A549 (cell line): Measurements from ENCODE around the gene TCAP. TPM values are rescaled to one million over a fixed set of nuclear protein-coding genes. Genes with fewer than 3 reads are reported as not detected.

Experiments used
- ATAC-seq, 2 experiments: fragments of 200-7000 bp in 1 of 2; fragments of >200 bp in 1 of 2; cut with Nextera tagmentation in 1 of 2; cut with Tn5 transposase in 1 of 2; 3 replicates each; pipeline versions ENCODE4 v1.8.0 to v1.9.1; 2018 to 2020; ENCODE audit warnings: mild to moderate bottlenecking in 1 of 2, moderate library complexity in 1 of 2
- CTCF ChIA-PET: fragments of 300-600 bp; sonication (Branson Sonifier 250); formaldehyde crosslinking; extraction: SDS; loops from one replicate; lab custom pipeline; 2021; ENCODE audit warnings: antibody characterized with exemption, inconsistent platforms; lab: Yijun Ruan, JAX
- POLR2A ChIA-PET: fragments of 350-600 bp; formaldehyde crosslinking; extraction: SDS; loops from one replicate; lab custom pipeline; 2021; ENCODE audit warnings: antibody characterized with exemption, inconsistent platforms; lab: Yijun Ruan, JAX
- DNase-seq, 2 experiments: peaks; one replicate each; pipeline versions ENCODE4 v3.0.0 to v3.0.0-alpha.2; 2011 to 2016; ENCODE audit warnings: low read depth in 1 of 2, low spot score in 1 of 2
- FAIRE-seq: peaks from 2 replicates; lab custom pipeline; 2011; peaks lifted over from hg19 to GRCh38; lab: Jason Lieb, UNC
- H3K27ac ChIP-seq, 2 experiments: fragments of >200 bp; sonication (Bioruptor Twin); formaldehyde crosslinking; 3 replicates each; pipeline ENCODE4 v1.5.1; 2016 to 2017
- H3K4me1 ChIP-seq: fragments of >200 bp; sonication (Bioruptor Twin); formaldehyde crosslinking; 3 replicates; pipeline ENCODE4 v1.6.1; 2016
- H3K4me2 ChIP-seq: fragments of >200 bp; sonication (Bioruptor Twin); formaldehyde crosslinking; 3 replicates; pipeline ENCODE4 v1.6.1; 2016
- H3K4me3 ChIP-seq: fragments of >200 bp; sonication (Bioruptor Twin); formaldehyde crosslinking; 3 replicates; pipeline ENCODE4 v1.5.1; 2016
- H3K9me3 ChIP-seq: fragments of >200 bp; sonication (Bioruptor Twin); formaldehyde crosslinking; 3 replicates; pipeline ENCODE4 v1.6.1; 2016
- BHLHE40 ChIP-seq: IDR thresholded peaks from 2 replicates; pipeline ENCODE4 v1.6.1; 2012; ENCODE audit warnings: low read depth, low read length, inconsistent platforms
- CHD4 ChIP-seq: fragments of 200-600 bp; sonication (generic); IDR thresholded peaks from 2 replicates; pipeline ENCODE4 v1.6.1; 2016; ENCODE audit warnings: antibody characterized with exemption, mild to moderate bottlenecking, borderline replicate concordance
- ESRRA ChIP-seq: fragments of 150-350 bp; IDR thresholded peaks from 2 replicates; pipeline ENCODE4 v1.6.1; 2014; ENCODE audit warnings: mild to moderate bottlenecking, low read length, borderline replicate concordance
- FOSB ChIP-seq: fragments of 250-450 bp; sonication (Bioruptor Pico); IDR thresholded peaks from 2 replicates; pipeline ENCODE4 v1.5.0; 2020; ENCODE audit warnings: mild to moderate bottlenecking, moderate library complexity
- GATA3 ChIP-seq: IDR thresholded peaks from 2 replicates; pipeline ENCODE4 v1.6.1; 2012; ENCODE audit warnings: borderline replicate concordance
- HDAC2 ChIP-seq: fragments of 200-600 bp; sonication (generic); IDR thresholded peaks from 2 replicates; pipeline ENCODE4 v1.6.1; 2016
- HEYL ChIP-seq: fragments of 250-450 bp; sonication (Bioruptor Pico); IDR thresholded peaks from 2 replicates; pipeline ENCODE4 v1.8.0; 2021; ENCODE audit warnings: mild to moderate bottlenecking, moderate library complexity
- HOXB5 ChIP-seq: fragments of 250-450 bp; sonication (Bioruptor Pico); IDR thresholded peaks from 2 replicates; pipeline ENCODE4 v1.5.0; 2020; ENCODE audit warnings: mild to moderate bottlenecking, moderate library complexity
- MAFK ChIP-seq: fragments of 450-650 bp; IDR thresholded peaks from 2 replicates; pipeline ENCODE4 v1.6.1; 2014; ENCODE audit not compliant: partially characterized antibody
- MYC ChIP-seq: IDR thresholded peaks from 2 replicates; pipeline ENCODE4 v1.6.1; 2012; ENCODE audit warnings: mild to moderate bottlenecking, inconsistent platforms, low read length, improper control_type of control experiment, borderline replicate concordance
- POLR2A ChIP-seq: IDR thresholded peaks from 2 replicates; pipeline ENCODE4 v1.6.1; 2012; ENCODE audit warnings: mild to moderate bottlenecking, low read length
- RCOR1 ChIP-seq: fragments of 150-350 bp; IDR thresholded peaks from 2 replicates; pipeline ENCODE4 v1.6.1; 2014; ENCODE audit warnings: antibody characterized with exemption, low read length, low read depth
- RFX5 ChIP-seq: fragments of 450-650 bp; IDR thresholded peaks from 2 replicates; pipeline ENCODE4 v1.7.1; 2014; ENCODE audit warnings: antibody characterized with exemption, mild to moderate bottlenecking, moderate library complexity
- RNF2 ChIP-seq: fragments of 200-600 bp; sonication (generic); IDR thresholded peaks from 2 replicates; pipeline ENCODE4 v1.6.1; 2016; ENCODE audit warnings: low read depth, mild to moderate bottlenecking, antibody characterized with exemption, moderate library complexity, borderline replicate concordance
- TFCP2L1 ChIP-seq: fragments of 250-450 bp; sonication (Bioruptor Pico); IDR thresholded peaks from 2 replicates; pipeline ENCODE4 v1.5.0; 2021; ENCODE audit warnings: mild to moderate bottlenecking
- ZNF302 ChIP-seq: fragments of 250-450 bp; sonication (Bioruptor Pico); IDR thresholded peaks from 2 replicates; pipeline ENCODE4 v1.9.0; 2021; ENCODE audit warnings: inconsistent platforms, mild to moderate bottlenecking, moderate library complexity
- ZSCAN20 ChIP-seq: fragments of 250-450 bp; sonication (Bioruptor Pico); IDR thresholded peaks from 2 replicates; pipeline ENCODE4 v1.8.0; 2022; ENCODE audit warnings: mild to moderate bottlenecking, moderate library complexity
- whole genome bisulfite sequencing: methylation state at CpG from one replicate; pipeline ENCODE4 v1.1.6; 2017; ENCODE audit errors: missing lambda C conversion rate; 5-methylcytosine and 5-hydroxymethylcytosine counted together
- polyA plus RNA-seq, 4 experiments: library from polyadenylated mRNA; depleted of rRNA in 3 of 4; stranded (reverse); fragments of >200 nt; fragmentation: RNase III in 1 of 4; extraction: RNeasy Plus Mini Kit Qiagen cat#74134 plus additional on column Dnase treatment in 1 of 4; gene quantifications; 2 replicates in 3 of 4; 3 replicates in 1 of 4; pipeline ENCODE4 v1.2.3, GENCODE V29; 2011 to 2017
- TF ChIP-seq, protein P1 (sequence below): fragments of 150-350 bp; IDR thresholded peaks from 2 replicates; pipeline ENCODE4 v1.6.1; 2014; ENCODE audit warnings: low read depth, mild to moderate bottlenecking, low read length
- TF ChIP-seq, protein P2 (sequence below): fragments of 200-600 bp; sonication (generic); IDR thresholded peaks from 2 replicates; pipeline ENCODE4 v1.6.1; 2016; ENCODE audit warnings: antibody characterized with exemption, mild to moderate bottlenecking, moderate library complexity
- TF ChIP-seq, protein P3 (sequence below): IDR thresholded peaks from 2 replicates; pipeline ENCODE4 v1.6.1; 2012

TCAP gene
- polyA plus RNA-seq, 2 of the 4 experiments (the other 2 are of a cell fraction) = 0.41 to 1.2 TPM

DNA sequence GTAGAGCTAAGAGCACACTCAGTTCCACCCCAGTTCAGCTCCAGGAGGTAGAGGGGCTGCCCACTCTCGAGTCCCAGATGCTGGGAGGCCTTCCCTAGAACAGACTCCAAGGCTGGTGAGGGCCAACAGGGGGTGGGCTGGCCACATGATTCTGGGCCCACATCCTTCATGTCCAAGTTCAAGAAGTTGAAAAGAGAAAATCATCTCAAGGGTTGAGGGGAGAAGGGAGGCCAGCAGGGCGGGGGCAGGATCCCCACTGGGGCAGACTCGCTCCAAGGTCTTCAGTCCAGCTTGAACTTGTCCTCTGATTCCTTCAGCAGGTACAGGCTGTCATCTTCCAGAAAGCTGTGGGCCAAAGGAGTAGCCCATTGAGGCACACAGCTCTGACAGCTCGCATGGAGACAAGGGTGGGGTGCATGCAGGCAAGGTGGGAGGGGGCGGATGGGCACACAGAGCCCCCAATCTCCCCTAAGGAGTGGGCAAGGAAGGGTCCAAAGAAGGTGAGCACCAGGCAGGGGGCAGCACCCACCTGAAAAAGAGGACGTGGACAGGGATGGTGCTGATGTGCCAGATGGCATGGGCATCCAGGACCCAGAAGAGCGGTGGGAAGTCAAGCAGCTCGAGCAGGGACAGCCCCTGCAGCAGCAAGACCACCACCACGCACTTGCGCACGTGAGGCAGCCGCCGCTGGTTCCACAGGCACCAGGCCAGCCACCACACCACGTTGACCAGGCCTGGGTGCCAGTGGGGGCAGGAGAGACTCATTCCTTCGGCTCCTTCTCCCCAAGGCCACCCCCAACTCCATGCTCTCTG, 7.6 kb downstream of the TCAP start:
- ChIA-PET POLR2A (interaction anchor here (1.0 to 1.3 kb wide), 2 partner anchors 15 kb away, joined by 3 read pairs; partner anchors contain the start of gene PGAP3), CTCF (interaction anchor here (0.6 to 50.7 kb wide), 11 partner anchors 11 to 125 kb away, joined by 3 to 1391 read pairs (median 8); partner anchors contain the start of genes ERBB2, MIEN1, PGAP3 and PPP1R1B)
- FAIRE-seq (no peak), ATAC-seq (peak in 1 of 2 experiments; percentile 2; a peak in 2 of 6 replicates)
- Histone ChIP-seq H3K9me3 (no peaks in the 10 kb centered on the region), H3K4me2 (no peak overlapping the region)
- 70% methylated on average over 13 of the region's 15 CpGs for WGBS
- TF ChIP-seq ZSCAN20 (no peak), FOSB (CRISPR knock-in tag) (no peak), MYC (no peak), RCOR1 (no peak), GATA3 (no peak)
- TF ChIP-seq, all 56 proteins: peak for 0
- no peak for DNase-seq
- Histone ChIP-seq H3K27ac (no peak overlapping the region), H3K4me3 (no peak overlapping the region), H3K4me1 (peaks cover 20% of the 10 kb centered on the region; the same call in 2 of the 3 replicates)

DNA sequence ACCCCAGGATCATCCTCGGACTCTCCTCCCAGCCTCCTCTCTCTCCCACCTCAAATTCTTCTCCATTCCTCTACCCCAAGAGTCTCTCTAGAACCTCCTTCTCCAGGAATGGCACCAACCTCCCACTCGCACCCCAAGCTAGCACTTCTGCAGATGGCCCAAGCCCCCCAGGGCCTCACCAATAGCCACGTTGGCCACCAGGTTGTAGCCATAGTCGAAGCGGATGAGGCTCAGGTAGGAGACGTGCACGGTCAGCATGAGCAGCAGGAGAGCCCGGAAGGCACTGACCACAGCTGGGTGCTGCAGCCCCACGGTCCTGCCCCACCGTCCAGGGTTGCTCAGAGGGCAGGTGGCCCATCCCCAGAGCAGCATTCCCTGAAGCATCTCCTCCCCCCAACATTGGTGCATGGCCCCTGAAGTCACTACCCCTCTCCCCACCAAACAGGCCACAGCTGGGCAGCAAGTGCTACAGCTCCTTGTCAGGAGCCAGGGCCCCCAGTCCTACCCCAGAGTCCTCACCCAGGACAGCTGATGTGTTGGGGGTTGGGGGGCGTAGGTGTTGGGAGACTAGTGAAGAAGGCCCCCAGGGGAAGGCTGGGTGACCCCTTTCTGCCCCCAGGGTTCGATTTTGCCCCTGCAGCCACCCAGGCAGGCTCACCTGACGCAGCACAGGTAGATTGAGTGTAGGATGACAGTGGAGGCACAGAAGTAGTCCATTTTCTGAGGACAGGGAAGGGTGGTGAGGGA, 8.4 kb downstream of the TCAP start:
- ChIA-PET CTCF (interaction anchor here (1.5 to 50.7 kb wide), 7 partner anchors 12 to 126 kb away, joined by 3 to 1391 read pairs (median 24); partner anchors contain the start of genes ERBB2, MIEN1, PGAP3 and PPP1R1B), POLR2A (interaction anchor here (1.3 kb wide), 1 partner anchor 15 kb away, joined by 3 read pairs; the partner anchor contains the start of gene PGAP3)
- peaks cover 20% of the 10 kb centered on the region; the same call in 2 of the 3 replicates for H3K4me1 ChIP-seq
- FAIRE-seq (no peak), ATAC-seq (no peak)
- no peak overlapping the region for H3K27ac ChIP-seq
- no peaks in the 10 kb centered on the region for H3K9me3 ChIP-seq
- TF ChIP-seq TFCP2L1 (CRISPR knock-in tag) (no peak), BHLHE40 (no peak), RFX5 (no peak), ESRRA (no peak), MAFK (peak; percentile 24)
- TF ChIP-seq, protein P1, sequence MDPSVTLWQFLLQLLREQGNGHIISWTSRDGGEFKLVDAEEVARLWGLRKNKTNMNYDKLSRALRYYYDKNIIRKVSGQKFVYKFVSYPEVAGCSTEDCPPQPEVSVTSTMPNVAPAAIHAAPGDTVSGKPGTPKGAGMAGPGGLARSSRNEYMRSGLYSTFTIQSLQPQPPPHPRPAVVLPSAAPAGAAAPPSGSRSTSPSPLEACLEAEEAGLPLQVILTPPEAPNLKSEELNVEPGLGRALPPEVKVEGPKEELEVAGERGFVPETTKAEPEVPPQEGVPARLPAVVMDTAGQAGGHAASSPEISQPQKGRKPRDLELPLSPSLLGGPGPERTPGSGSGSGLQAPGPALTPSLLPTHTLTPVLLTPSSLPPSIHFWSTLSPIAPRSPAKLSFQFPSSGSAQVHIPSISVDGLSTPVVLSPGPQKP = no peak
- TF ChIP-seq, protein P2, sequence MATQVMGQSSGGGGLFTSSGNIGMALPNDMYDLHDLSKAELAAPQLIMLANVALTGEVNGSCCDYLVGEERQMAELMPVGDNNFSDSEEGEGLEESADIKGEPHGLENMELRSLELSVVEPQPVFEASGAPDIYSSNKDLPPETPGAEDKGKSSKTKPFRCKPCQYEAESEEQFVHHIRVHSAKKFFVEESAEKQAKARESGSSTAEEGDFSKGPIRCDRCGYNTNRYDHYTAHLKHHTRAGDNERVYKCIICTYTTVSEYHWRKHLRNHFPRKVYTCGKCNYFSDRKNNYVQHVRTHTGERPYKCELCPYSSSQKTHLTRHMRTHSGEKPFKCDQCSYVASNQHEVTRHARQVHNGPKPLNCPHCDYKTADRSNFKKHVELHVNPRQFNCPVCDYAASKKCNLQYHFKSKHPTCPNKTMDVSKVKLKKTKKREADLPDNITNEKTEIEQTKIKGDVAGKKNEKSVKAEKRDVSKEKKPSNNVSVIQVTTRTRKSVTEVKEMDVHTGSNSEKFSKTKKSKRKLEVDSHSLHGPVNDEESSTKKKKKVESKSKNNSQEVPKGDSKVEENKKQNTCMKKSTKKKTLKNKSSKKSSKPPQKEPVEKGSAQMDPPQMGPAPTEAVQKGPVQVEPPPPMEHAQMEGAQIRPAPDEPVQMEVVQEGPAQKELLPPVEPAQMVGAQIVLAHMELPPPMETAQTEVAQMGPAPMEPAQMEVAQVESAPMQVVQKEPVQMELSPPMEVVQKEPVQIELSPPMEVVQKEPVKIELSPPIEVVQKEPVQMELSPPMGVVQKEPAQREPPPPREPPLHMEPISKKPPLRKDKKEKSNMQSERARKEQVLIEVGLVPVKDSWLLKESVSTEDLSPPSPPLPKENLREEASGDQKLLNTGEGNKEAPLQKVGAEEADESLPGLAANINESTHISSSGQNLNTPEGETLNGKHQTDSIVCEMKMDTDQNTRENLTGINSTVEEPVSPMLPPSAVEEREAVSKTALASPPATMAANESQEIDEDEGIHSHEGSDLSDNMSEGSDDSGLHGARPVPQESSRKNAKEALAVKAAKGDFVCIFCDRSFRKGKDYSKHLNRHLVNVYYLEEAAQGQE = no peak
- TF ChIP-seq, all 56 proteins: peak for 1
- Histone ChIP-seq H3K4me3 (no peak overlapping the region), H3K4me2 (no peak overlapping the region)
- WGBS = 64% methylated on average over 10 of the region's 13 CpGs
- no peak for DNase-seq

DNA sequence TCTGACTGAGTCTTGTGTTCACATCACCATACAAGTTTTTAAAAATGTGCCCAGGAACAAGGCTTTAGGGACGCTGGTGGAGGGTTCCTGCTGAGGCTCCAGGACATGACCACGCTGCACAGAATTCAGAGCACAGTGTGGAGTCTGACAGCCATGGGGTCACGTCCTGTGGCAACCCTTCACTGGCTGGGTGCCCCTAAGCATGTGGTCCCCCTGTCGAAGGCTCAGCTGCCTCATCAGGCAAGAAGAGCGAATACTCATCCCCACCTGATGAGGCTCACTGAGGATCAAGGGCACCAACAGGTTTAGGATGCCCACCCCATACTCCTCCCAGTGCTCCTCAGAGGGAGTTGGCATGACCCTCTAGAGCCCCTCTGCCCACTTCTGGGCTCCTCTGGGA, 9.0 kb downstream of the TCAP start:
- POLR2A ChIA-PET = interaction anchor here (1.3 kb wide), 1 partner anchor 14 kb away, joined by 3 read pairs; the partner anchor contains the start of gene PGAP3
- 65% methylated on average over 5 of the region's 5 CpGs for WGBS
- peaks cover 21% of the 10 kb centered on the region; the same call in 2 of the 3 replicates for H3K4me1 ChIP-seq
- H3K4me2 ChIP-seq = no peak overlapping the region
- TF ChIP-seq GATA3 (no peak), POLR2A (no peak), ZNF302 (no peak), CHD4 (no peak), HOXB5 (CRISPR knock-in tag) (no peak), HEYL (CRISPR knock-in tag) (no peak), HDAC2 (no peak), RNF2 (no peak)
- TF ChIP-seq, protein P3, sequence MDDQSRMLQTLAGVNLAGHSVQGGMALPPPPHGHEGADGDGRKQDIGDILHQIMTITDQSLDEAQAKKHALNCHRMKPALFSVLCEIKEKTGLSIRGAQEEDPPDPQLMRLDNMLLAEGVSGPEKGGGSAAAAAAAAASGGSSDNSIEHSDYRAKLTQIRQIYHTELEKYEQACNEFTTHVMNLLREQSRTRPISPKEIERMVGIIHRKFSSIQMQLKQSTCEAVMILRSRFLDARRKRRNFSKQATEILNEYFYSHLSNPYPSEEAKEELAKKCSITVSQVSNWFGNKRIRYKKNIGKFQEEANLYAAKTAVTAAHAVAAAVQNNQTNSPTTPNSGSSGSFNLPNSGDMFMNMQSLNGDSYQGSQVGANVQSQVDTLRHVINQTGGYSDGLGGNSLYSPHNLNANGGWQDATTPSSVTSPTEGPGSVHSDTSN = no peak
- CTCF ChIA-PET = interaction anchor here (9.2 to 50.7 kb wide), 3 partner anchors 15 to 56 kb away, joined by 61 to 1391 read pairs (median 236); partner anchors contain the start of genes ERBB2, MIEN1, PGAP3 and PPP1R1B
- FAIRE-seq (no peak), DNase-seq (no peak), ATAC-seq (no peak)
- no peak overlapping the region for H3K4me3 ChIP-seq
- no peaks in the 10 kb centered on the region for H3K9me3 ChIP-seq
- no peak overlapping the region for H3K27ac ChIP-seq
